HTR-8/SVneo (cell line): Measurements from ENCODE around the gene CCL28.
A peak's percentile ranks its signal among the peaks of the same experiment; 100 is the strongest.
"Not testable (repeated sequence)": the region's sequence is repeated elsewhere in the genome, so short reads cannot be mapped to it uniquely, and the experiment has no call there.

Experiments
- DNase-seq: peaks from one replicate; pipeline ENCODE4 v3.0.0; 2011; ENCODE audit warnings: low spot score, mixed read lengths; ENCODE audit not compliant: insufficient read length
- FAIRE-seq: peaks from 2 replicates; lab custom pipeline; 2011; peaks lifted over from hg19 to GRCh38; lab: Jason Lieb, UNC

CCL28 gene, protein sequence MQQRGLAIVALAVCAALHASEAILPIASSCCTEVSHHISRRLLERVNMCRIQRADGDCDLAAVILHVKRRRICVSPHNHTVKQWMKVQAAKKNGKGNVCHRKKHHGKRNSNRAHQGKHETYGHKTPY

DNA sequence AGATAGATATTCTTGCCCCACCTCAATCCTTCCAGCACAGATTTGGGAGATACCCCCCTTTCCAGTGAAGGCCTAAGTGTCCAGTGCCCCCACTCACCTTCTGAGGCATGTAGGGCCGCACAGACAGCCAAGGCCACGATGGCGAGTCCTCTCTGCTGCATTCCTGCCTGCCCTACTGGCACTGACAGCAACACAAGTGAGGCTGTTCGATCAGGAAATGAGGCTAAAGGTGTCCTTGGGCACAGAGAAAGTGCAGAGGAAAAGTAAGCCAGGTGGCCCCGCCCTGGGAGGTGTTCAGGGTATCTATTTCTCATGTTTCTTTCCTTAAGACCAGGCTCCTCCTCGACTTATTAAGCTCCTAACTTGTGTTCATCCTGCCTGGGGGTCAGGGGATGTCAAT is at the start of gene CCL28:
Gene CCL28, minus strand, starts transcription at position 236 of the 400 bp plus-strand sequence. Its CDS starts 75 bp downstream, at position 161.
- DNase-seq (no peak), FAIRE-seq (no peak)

DNA sequence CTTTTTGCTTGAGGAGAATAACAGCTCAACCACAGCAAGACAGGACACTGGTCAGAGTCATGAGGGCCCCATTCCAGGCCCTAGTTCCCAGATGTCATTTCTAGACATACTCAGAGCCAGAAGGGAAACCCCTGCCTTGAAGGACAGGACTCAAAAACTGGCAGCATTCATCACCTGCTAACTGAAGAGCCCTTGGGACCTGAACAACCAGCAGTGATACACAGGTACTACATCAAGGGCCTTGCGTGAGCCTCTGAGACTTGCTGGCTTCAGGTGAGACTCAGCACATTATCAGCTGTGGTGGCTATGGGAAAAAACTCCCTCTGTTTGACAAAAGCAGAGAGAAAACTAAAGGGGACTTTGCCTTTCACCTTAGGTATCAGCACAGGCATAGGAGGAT is 48.9 kb upstream of the CCL28 start:
- no peak for FAIRE-seq

DNA sequence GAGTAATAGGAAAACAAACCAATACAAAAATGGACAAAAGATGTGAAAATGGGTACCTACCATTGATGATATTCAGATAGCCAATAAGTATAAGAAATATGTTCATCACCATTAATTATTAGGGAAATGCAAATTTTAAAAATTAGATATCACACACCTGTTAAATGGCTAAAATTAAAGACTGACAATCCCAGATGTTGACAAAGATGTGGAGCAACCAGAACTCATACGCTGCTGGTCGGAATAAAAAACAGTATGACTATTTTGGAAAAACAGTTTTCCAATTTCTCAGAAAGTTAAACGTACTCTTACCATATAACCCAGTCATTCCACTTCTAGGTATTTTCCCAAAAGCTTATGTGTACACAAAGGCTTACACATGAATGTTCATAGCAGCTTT is 44.4 kb upstream of the CCL28 start:
- FAIRE-seq: no peak
- DNase-seq: no peak

More for the DNA sequence above, 48.9 kb upstream of the CCL28 start:
- DNase-seq: no peak

DNA sequence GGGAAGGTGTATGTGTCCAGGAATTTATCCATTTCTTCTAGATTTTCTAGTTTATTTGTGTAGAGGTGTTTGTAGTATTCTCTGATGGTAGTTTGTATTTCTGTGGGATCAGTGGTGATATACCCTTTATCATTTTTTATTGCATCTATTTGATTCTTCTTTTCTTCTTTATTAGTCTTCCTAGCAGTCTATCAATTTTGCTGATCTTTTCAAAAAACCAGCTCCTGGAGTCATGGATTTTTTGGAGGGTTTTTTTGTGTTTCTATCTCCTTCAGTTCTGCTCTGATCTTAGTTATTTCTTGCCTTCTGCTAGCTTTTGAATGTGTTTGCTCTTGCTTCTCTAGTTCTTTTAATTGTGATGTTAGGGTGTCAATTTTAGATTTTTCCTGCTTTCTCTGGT is 29.4 kb upstream of the CCL28 start:
- FAIRE-seq: not testable (repeated sequence)

DNA sequence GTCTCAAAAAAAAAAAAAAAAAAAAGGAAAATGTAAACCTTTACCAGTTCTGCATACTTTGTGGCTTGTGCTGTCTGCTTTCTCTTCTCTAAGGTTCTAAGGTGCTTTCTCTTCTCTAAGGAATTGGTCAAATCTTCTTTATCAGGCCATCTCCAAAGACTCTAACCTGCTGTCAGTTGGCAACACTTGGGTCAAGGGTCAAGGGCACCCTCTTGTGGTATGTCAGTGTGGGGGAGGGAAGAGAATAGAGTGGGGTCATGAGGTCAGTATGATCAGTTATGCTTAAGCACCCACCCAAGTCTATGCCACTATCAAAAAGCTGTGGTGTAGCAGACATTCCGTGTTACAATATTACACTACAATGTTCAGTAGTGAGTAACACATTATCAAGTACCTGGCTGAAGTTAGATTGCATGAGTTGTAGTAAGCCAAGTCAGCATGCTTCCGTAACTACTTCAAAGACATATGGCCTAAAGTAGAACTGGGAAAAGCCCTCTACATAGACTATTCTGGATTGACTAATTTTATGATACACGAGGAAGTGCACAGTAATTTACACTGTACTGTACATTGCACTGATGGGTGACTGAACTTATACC is 25.0 kb upstream of the CCL28 start:
- DNase-seq (no peak), FAIRE-seq (no peak)

More for the DNA sequence above, 29.4 kb upstream of the CCL28 start:
- DNase-seq: not testable (repeated sequence)

DNA sequence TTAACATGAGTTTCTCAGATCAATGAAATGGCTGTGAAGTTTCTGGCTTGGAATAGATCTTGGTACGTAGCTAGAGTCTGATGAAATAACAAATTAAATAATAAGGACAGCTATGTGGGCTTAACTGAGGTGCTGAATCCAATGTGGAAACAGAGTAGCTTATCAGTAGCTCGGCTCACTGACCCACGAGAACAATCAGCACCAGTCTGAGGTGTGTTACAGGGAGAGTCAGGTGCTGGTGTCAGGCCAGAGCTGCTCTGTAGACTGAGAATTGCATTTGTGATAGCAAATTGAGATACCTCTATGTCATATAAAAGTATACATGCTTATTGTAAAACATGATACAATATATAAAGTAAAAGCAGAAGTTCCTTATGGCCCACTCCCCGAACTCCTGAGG is 21.2 kb upstream of the CCL28 start:
- FAIRE-seq (no peak), DNase-seq (no peak)

DNA sequence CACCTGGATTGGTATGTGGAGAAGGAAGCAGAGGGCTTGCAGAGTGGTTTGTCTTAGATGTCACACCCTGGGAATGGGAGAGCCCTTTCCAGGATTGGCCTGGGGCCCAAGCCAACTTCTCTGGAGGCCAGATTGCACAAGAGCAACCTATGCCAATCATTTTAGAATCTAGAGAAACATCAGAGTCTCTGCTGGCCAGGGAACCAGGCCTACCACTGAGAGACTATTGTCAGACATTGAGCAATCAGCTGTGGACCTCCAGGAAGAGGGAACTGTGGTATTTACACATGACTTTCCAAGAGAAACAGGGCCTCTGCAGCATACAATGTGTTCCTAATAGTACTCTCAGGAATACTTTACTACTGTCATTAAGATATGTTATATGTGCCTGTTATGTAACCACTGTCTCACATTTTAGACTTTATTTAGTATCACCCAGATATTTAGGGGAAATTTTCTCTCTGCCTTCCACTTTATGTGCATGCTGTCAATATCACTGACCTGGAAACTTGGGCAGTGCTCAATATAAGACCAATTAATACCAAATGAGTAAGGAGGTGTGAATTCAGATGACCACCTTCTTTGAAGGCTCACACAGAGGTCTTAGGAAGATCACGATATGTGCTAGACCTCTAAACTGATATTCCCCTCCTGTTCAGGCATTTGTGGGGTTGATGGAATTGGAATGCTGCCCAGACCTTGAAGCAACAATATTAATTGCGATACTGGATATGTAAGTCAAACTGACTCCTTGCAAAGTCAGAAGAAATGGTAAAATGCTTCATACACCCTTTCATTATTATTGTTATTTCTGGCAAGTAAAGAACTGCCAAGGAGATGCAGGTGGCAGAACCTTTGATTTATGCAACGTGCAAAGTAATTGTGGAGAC is 20.5 kb upstream of the CCL28 start:
- DNase-seq: peak; percentile 91

DNA sequence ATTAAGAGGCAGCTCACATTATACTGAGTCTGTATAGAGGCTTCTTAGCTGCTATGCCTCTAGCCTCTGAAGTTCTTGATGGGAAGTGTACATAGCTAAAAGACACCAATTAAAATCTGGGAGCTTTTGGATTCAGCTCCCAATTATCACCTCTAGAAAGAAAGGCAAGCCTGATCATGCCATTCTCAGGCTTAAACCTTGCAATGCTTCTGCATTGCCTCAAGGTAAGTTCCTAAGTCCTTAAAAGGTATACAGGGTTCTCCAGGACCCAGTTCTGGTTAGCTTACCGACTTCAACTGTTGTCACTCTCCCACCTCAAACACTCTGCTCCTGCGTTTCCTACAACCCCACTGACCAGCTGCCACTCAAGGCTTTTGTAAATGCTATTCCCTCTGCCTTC is 17.5 kb upstream of the CCL28 start:
- DNase-seq: no peak
- no peak for FAIRE-seq

More for the DNA sequence above, 20.5 kb upstream of the CCL28 start:
- peak; percentile 4 for FAIRE-seq

DNA sequence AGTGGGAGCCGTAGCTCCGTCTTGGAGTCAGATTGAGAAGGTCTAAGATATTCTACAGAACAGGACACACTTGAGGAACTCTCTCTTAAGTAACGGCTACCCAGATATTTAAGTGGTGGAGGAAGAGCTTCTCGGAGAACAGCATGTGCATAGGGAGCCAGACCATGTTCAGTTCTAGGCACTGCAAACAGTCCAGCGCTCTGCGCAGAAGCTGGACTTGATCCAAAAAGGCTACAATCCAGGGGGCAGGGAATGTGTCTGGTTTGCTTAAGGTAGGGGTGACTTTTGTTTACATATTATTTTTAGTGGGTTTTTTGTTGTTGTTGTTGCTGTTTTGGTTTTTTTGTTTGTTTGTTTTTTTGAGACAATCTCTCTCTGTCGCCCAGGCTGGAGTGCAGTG is 16.8 kb upstream of the CCL28 start:
- no peak for FAIRE-seq
- DNase-seq: no peak

DNA sequence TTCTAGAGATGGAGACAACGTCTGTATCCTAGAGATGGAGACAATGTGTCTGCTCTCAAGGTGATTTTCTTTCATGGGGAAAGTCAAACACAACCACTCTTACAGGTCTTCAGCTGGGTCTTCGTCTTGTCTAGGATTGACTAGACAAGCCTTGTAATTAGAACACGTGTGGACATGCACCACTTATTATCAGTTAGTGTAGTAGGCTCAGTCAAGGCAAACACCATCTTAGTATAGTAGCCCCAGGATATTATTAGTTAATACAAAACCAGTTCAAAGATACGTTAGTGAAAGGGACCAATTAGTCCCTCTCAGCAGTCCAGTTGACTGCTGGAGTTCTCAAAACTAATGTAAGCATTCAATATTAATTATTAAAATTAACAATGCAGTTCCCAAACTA is 15.1 kb upstream of the CCL28 start:
- DNase-seq (no peak), FAIRE-seq (no peak)

DNA sequence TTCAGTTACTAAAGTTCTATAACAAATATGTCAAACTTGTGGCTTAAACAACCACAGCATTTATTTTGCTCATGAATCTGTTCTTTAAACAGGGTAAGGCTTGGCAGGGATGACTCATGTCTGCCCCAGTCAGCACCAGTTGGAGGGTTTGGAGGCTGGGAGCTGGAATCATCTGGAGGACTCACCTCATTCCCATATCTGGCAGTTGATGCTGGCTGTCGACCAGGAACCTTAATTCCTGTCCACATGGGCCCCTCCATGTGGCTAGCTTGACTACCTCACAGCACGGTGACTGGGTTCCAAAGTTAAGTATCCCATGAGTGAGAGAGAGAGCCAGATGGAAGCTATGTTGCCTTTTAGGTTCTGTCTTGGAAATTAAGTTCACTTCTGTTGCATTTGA is 13.8 kb upstream of the CCL28 start:
- DNase-seq: peak; percentile 54
- peak; percentile 36 for FAIRE-seq

DNA sequence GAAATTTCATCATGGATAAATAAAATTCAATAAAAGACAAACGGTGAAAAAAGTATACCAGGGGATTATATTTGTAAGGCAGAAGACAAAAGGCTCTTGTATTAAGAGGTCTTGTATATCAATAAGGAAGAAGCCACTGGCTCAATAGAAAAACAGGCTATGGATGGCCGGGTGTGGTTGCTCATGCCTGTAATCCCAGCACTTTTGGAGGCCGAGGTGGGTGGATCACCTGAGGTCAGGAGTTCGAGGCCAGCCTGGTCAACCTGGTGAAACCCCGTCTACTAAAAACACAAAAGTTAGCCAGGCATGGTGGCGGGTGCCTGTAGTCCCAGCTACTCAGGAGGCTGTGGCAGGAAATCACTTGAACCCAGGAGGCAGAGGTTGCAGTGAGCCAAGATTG is 10.9 kb upstream of the CCL28 start:
- not testable (repeated sequence) for DNase-seq, FAIRE-seq

DNA sequence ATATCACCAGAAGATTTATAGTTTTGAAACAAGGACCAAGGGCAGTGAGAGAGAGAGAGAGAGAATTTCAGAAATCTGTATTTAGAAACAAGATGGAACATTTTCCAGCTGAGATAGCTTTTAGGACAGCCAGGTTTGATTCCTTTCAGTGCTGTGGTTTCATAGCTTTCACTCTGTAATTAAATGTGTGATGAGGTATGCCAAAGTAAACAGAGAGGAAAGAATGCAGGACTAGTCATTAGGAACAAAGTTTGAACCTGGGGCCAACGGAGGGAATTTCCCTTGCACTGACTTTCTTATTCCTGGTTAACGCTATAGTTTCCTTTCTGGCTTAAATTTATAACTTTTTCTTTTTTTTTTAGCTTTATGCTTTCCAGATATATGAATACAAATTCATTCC is 10.0 kb upstream of the CCL28 start:
- no peak for FAIRE-seq
- peak; percentile 41 for DNase-seq

DNA sequence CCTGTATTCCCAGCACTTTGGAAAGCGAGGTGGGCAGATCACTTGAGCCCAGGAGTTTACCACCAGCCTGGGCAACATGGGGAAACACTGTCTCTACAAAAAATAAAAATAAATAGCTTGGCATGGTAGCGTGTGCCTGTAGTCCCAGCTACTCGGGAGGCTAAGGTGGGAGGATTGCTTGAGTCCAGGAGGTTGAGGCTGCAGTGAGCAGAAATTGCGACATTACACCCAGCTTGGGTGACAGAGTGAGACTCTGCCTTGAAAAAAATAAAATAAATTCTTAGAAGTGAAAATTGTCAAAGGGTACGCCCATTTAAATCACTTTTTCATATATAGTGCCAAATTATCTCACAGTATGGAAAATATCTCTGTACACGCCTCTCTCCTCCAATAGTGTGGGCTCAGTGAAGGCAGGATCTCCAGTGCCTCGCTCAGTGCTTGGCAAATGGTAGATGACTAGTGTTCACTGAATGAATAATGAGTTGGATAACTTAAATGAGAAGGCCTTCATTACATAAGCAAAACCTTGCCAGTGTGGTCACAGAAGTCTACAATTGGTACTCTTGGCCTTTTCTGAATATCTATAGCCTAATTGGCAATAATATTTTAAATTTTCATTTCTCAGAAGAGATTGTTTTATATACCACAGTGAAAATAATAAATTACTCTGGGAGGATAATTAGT is 9.4 kb upstream of the CCL28 start:
- FAIRE-seq (no peak), DNase-seq (no peak)

DNA sequence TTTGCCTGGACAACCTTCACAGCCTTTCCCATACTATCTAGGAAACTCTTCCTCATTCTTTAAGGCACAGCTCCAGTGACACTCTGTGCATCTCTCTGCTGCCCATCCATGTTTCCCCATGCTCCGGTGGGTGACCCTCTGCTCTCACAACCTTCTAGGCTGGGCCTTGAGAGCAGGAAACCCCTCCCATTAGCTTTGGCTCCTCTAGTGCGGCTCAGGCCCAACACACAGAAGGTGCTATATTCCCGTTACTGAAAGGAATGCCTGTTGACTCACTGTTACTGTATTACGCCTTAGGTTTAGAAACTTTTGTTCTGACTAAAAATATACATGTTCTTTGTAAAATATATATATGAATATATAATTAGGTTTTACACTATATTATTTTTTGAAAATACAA is 8.1 kb upstream of the CCL28 start:
- FAIRE-seq (no peak), DNase-seq (no peak)

DNA sequence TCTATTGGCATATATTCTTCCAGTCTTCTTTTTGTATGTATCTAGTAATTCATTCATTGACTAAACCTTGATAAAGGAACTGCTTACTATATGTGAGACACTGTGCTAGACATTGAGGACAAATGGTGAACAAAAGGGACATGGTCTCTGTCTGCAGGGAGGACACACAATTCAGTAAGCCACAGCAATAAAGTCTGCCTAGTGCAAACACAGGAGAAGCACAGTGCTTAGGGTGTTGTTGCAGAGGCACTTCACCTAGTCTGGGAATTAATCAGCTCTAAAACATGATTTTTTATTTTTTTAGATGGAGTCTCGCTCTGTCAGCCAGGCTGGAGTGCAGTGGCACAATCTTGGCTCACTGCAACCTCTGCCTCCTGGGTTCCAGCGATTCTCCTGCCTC is 6.4 kb upstream of the CCL28 start:
- DNase-seq (no peak), FAIRE-seq (no peak)

DNA sequence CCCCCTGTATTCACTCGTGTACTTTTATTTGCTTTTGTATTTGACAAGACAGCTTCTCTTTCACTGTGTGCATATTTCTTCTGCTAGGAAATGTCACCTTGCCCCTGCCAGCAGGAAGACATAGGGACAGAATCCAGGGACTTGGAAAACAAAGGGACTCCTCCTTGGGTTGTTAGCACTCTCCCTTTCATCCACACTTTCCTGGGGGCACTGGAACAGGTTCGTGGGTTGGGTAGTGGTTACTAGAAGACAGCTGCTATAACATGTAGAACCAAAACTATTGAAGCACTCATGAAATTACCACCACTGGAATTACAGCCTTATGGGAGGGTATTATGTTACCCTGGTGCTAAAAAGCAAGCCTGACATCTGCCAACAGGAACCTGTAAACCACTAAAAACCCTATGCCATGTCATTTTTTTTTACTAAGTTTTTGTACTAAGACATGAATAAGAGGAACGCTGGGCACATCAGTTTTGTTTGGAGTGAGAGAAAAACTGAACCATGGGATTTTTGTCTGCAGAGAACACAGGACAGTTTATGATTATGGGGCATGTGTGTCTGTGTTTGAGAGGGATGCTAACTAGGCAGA is 4.7 kb upstream of the CCL28 start:
- FAIRE-seq (no peak), DNase-seq (no peak)

DNA sequence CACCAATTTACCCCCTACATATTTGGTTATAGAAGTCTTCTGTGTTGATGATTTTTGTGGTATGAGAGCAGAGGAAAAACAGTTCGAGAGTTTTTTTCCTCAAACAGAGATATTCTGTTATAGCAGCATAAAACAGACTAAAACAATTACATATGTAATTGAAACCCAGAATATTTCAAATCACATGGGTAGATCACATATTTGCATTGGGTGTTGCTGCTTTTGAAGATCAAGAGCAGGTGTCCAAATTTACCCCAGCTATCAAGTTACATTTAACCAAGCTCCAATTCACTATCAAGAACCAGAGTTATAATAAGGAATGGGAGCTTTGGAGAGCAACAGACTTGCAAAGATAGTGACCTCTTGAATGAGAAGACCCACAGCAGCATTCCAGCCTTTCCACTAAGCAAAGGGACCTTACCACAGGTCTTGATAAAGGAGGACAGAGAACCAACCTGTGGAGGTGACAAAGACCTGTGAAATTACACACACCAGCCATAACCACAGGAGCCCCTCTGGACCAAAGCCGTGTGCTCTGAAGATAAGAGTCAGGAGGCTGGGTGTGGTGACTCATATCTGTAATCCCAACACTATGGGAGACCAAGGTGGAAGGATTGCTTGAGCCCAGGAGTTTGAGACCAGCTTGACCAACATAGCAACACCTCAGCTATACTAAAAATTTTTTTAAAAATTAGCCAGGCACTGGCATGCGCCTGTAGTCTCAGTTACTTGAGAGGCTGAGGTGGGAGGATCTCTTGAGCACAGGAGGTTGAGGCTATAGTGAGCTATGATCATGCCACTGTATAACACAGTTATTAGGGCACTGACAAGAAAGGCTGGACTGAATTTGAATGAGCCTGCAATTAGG is 4.0 kb upstream of the CCL28 start:
- FAIRE-seq (no peak), DNase-seq (no peak)

DNA sequence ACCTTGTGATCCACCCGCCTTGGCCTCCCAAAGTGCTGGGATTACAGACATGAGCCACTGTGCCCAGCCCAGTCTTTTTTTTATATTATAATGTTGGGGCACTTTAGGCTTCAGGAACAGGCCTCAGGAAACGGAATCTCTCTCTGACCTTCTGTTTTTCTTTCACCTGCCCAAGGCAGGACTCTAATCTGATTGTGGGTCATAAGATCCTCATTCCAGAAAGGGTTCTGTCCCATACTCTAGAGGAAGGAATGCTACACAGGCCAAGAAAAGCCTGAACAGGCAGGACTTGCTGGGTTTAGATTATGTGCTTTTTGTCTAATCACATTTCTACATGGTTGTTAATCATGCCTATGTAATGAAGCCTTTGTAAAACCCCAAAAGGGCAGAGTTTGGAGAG is 1.8 kb upstream of the CCL28 start:
- no peak for FAIRE-seq

More for the DNA sequence above, 1.8 kb upstream of the CCL28 start:
- no peak for DNase-seq
